Omental fat pad (tissue), 4 donors: ENCODE data around the gene TRIM56. TPM values are rescaled to one million over a fixed set of nuclear protein-coding genes. Genes with fewer than 3 reads are reported as not detected.

ENCODE experiments used
- ATAC-seq: fragments of 150-250 bp; one replicate; pipeline ENCODE4 v1.9.1; 2016; ENCODE audit warnings: mild to moderate bottlenecking, moderate library complexity; ENCODE audit not compliant: low FRiP score
- DNase-seq: peaks from one replicate; pipeline ENCODE4 v3.0.0-alpha.2; 2019; ENCODE audit warnings: low spot score
- total RNA-seq, 4 donors: library from RNA; depleted of rRNA; stranded (reverse); fragments of >200 nt; gene quantifications; one replicate each; pipeline ENCODE4 v1.1.0, GENCODE V29; 2016
- TF ChIP-seq, protein P1 (sequence below), 3 donors: fragments of 450-650 bp; IDR thresholded peaks; one replicate each; pipeline ENCODE4 v1.5.1; 2016 to 2017; ENCODE audit warnings: antibody characterized with exemption in 3 of 3, mild to moderate bottlenecking in 3 of 3, moderate library complexity in 2 of 3

TRIM56 gene
- total RNA-seq, 4 donors from 2014 or later = 14.1 to 41.1 (median 20.9) TPM

DNA sequence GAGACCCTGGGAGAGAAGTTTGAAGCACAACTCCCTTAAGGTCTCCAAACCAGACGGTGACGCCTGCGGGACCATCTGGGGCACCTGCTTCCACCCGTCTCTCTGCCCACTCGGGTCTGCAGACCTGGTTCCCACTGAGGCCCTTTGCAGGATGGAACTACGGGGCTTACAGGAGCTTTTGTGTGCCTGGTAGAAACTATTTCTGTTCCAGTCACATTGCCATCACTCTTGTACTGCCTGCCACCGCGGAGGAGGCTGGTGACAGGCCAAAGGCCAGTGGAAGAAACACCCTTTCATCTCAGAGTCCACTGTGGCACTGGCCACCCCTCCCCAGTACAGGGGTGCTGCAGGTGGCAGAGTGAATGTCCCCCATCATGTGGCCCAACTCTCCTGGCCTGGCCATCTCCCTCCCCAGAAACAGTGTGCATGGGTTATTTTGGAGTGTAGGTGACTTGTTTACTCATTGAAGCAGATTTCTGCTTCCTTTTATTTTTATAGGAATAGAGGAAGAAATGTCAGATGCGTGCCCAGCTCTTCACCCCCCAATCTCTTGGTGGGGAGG lies 52.5 kb downstream of the TRIM56 start:
- DNase-seq (no peak), ATAC-seq (peak; percentile 13)
- TF ChIP-seq, protein P1, sequence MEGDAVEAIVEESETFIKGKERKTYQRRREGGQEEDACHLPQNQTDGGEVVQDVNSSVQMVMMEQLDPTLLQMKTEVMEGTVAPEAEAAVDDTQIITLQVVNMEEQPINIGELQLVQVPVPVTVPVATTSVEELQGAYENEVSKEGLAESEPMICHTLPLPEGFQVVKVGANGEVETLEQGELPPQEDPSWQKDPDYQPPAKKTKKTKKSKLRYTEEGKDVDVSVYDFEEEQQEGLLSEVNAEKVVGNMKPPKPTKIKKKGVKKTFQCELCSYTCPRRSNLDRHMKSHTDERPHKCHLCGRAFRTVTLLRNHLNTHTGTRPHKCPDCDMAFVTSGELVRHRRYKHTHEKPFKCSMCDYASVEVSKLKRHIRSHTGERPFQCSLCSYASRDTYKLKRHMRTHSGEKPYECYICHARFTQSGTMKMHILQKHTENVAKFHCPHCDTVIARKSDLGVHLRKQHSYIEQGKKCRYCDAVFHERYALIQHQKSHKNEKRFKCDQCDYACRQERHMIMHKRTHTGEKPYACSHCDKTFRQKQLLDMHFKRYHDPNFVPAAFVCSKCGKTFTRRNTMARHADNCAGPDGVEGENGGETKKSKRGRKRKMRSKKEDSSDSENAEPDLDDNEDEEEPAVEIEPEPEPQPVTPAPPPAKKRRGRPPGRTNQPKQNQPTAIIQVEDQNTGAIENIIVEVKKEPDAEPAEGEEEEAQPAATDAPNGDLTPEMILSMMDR (IDR thresholded peaks at IDR 0.05) = no peak

DNA sequence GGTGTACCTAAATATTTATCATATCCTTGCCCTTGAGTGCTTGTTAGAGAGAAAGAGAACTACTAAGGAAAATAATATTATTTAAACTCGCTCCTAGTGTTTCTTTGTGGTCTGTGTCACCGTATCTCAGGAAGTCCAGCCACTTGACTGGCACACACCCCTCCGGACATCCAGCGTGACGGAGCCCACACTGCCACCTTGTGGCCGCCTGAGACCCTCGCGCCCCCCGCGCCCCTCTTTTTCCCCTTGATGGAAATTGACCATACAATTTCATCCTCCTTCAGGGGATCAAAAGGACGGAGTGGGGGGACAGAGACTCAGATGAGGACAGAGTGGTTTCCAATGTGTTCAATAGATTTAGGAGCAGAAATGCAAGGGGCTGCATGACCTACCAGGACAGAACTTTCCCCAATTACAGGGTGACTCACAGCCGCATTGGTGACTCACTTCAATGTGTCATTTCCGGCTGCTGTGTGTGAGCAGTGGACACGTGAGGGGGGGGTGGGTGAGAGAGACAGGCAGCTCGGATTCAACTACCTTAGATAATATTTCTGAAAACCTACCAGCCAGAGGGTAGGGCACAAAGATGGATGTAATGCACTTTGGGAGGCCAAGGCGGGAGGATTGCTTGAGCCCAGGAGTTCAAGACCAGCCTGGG lies 53.1 kb downstream of the TRIM56 start:
- ATAC-seq (peak; percentile 81), DNase-seq (peak; percentile 88)
- TF ChIP-seq, protein P1 (IDR thresholded peaks at IDR 0.05) = peak in 2 of 3 donors; percentile 45 to 60

DNA sequence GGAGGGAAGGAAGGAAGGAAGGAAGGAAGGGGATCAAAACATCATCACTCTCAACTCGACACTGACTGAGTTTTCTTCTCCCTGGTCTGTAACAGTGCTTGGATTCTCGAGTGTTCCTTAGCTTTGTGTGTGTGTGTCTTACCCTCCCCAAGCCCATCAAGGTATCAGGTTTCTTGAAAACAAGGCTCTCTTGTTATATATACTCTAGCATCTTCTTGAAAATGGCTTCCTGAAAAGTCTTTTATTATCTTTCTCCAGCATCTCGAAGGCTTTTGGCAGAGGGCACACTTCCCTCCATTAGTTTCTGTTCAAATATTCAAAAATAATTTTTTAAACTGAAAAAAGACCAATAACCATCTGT lies 55.0 kb downstream of the TRIM56 start:
- TF ChIP-seq, protein P1 (IDR thresholded peaks at IDR 0.05) = no peak
- DNase-seq (no peak), ATAC-seq (no peak)

DNA sequence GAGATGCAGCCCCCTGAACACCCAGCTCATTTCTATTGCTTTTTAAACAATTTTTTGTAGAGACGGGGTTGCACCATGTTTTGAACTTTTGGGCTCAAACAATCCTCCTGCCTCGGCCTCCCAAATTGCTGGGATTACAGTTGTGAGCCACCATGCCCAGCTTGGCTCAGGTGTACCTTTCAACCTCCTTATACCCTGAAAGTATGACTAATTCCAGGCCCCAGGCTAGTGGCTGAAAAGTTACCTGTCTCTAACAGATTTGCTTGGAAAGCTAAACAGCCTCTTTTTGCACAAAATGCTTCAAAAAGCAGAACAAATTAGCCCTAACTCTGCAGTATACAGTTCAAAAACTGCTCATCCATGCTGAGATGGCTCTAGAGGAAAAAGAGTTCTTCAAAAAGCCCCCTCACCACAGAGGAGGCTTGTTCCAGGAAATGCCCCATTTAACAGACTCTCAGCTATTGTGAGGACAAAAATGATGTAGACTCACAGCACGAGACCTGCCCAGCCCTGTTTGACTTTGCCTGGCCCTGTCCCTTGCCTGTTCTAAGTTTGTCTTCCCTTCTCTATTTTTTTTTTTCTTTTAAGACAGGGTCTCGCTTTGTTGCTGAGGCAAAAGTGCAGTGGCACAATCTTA lies 55.6 kb downstream of the TRIM56 start:
- ATAC-seq = no peak

More for the DNA sequence above, 55.6 kb downstream of the TRIM56 start:
- no peak for DNase-seq
- TF ChIP-seq, protein P1 (IDR thresholded peaks at IDR 0.05) = no peak

Other genes with a start within 250 kb of the TRIM56 start
- gene SLC12A9, start 232.8 kb upstream of the TRIM56 start, total RNA-seq = 10 to 100 TPM in 3 of 4 donors, 1 to 10 TPM in 1; 9.6 to 29.0 (median 13.3) TPM
- gene TRIP6, start 218.1 kb upstream of the TRIM56 start, total RNA-seq = 10 to 100 TPM; 48.7 to 71.3 (median 53.0) TPM
- gene SRRT, start 210.4 kb upstream of the TRIM56 start, total RNA-seq = 10 to 100 TPM; 44.9 to 87.3 (median 60.9) TPM
- 1 to 10 TPM; 4.7 to 8.0 (median 7.3) TPM for gene UFSP1, start 195.8 kb upstream of the TRIM56 start, total RNA-seq
- gene ACHE, start 189.6 kb upstream of the TRIM56 start, total RNA-seq = under 1 TPM; 0.50 to 0.96 (median 0.73) TPM
- gene MUC3A, start 135.9 kb upstream of the TRIM56 start, total RNA-seq = 1 to 10 TPM in 1 of 4 donors, under 1 TPM in 3; 0.09 to 1.1 (median 0.24) TPM
- gene MUC12, start 115.9 kb upstream of the TRIM56 start, total RNA-seq = 1 to 10 TPM in 1 of 4 donors, not detected in 3; 2.4 TPM
- gene MUC17, start 65.4 kb upstream of the TRIM56 start, total RNA-seq = not detected
- 100 to 1,000 TPM in 2 of 4 donors, 10 to 100 TPM in 2; 36.4 to 861 (median 118) TPM for gene SERPINE1, start 41.6 kb downstream of the TRIM56 start, total RNA-seq
- gene AP1S1, start 69.0 kb downstream of the TRIM56 start, total RNA-seq = 10 to 100 TPM; 30.7 to 52.3 (median 36.4) TPM
- under 1 TPM in 1 of 4 donors, not detected in 3; 0.60 TPM for gene VGF, start 80.1 kb downstream of the TRIM56 start, total RNA-seq
- gene NAT16, start 94.8 kb downstream of the TRIM56 start, total RNA-seq = under 1 TPM in 1 of 4 donors, not detected in 3; 0.09 TPM
- gene MOGAT3, start 115.6 kb downstream of the TRIM56 start, total RNA-seq = not detected
- gene PLOD3, start 132.1 kb downstream of the TRIM56 start, total RNA-seq = 10 to 100 TPM; 41.1 to 68.5 (median 51.6) TPM
- gene ZNHIT1, start 132.7 kb downstream of the TRIM56 start, total RNA-seq = 100 to 1,000 TPM in 1 of 4 donors, 10 to 100 TPM in 3; 54.6 to 113 (median 77.1) TPM
- 100 to 1,000 TPM in 1 of 4 donors, 10 to 100 TPM in 3; 43.3 to 280 (median 60.5) TPM for gene CLDN15, start 152.3 kb downstream of the TRIM56 start, total RNA-seq
- gene FIS1, start 159.6 kb downstream of the TRIM56 start, total RNA-seq = 100 to 1,000 TPM; 243 to 384 (median 344) TPM
- gene IFT22, start 236.3 kb downstream of the TRIM56 start, total RNA-seq = 10 to 100 TPM in 2 of 4 donors, 1 to 10 TPM in 2; 8.4 to 21.4 (median 12.6) TPM